ENCODE measurements around the gene KIAA0319L.
"Not testable (repeated sequence)": the region's sequence is repeated elsewhere in the genome, so short reads cannot be mapped to it uniquely, and the experiment has no call there.

The KIAA0319L gene

DNA sequence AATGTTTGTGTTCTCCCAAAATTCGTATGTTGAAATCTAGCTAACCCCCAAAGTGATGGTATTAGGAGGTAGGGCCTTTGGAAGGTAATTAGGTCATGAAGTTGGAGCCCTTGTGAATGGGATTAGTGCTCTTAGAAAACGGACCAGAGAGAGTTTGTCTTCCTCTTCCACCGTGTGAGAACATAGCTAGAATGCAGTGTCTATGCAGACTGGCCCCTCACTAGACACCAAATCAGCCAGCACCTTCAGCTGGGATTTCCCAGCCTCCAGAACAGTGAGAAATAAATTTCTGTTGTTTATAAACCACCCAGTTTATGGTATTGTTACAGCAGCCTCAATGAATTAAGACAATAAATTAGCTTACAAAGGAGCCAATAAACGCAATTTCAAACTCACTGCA, 58.0 kb downstream of the KIAA0319L start:
- DNase-seq (ENCODE audit: low read depth in 2 of 2, low spot score in 1 of 2) = no peak

DNA sequence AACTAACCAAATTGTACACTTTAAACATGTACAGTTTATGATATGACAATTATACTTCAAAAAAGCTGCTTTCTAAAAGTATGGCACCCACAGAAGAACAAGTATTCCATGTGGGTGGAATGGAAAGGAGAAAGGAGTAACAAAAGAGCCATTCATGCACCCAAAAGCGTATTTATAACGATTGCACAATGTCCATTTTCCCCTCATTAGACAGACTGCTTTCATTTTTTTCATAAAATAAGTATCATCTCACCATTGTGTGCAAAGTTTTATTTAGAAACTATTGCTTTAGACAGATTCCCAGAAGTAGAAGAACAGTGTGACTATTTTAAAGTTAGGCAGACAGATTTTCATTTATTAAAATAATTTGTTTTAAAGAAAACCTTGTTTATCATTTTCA, 59.6 kb downstream of the KIAA0319L start:
- no peak for DNase-seq (ENCODE audit: low read depth in 2 of 2, low spot score in 1 of 2)

DNA sequence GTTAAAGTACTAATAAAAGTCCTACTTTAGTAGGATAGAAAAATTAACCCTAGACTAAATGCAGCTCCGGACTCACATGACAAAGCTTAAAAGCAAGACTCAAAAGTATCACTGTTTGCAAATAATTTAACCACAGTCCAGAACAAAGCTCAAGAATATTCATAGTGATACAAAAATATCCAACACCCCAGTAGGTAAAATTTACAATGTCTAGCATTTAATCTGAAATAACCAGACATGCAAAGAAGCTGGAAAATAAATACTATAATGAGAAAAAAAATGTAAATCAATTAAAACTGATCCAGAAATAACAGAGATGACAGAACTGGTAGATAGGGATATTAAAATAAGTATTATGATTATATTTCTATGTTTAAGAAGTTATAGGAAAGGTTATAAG, 67.0 kb downstream of the KIAA0319L start:
- DNase-seq (ENCODE audit: low read depth in 2 of 2, low spot score in 1 of 2) = no peak

DNA sequence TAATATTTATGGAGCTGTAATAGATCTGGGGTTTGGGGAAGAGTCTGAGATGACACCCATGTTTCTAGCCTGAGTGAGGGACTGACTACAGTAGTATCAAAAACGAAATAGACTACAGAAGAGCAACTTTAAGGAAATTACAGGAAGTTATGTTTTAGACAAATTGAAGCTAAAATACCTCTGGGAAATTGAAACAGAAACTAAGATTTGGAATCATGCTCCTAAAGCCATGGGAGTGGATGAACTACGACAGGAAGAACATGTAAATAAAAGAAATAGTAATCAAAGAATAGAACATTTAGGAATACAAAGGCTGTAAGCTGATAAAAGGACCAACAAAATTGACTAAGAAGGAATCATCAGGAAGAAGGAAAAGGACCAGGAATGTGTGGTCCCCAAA, 68.9 kb downstream of the KIAA0319L start:
- DNase-seq (ENCODE audit: low read depth in 2 of 2, low spot score in 1 of 2) = no peak

DNA sequence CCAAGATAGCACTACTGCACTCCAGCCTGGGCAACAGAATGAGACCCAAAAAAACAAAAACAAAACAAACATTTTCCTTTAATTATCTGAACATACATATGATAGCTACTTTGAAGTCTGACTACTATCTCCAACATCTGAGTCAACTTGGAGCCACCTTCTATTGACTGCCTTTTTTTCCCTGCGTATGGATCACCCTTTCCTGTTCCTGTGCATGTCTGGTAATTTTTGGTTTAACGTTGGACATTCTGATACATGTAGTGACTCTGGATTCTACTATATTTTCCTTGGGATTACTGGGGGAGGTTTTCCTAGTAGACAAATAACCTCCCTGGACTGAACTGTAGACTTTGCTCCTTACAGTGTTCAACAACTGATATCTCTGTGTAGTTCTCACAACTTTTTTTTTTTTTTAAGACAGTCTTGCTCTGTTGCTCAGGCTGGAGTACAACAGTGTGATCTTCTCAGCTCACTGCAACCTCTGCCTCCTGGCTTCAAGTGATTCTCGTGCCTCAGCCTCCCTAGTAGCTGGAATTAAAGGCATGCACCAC, 70.3 kb downstream of the KIAA0319L start:
- no peak for DNase-seq (ENCODE audit: low read depth in 2 of 2, low spot score in 1 of 2)

DNA sequence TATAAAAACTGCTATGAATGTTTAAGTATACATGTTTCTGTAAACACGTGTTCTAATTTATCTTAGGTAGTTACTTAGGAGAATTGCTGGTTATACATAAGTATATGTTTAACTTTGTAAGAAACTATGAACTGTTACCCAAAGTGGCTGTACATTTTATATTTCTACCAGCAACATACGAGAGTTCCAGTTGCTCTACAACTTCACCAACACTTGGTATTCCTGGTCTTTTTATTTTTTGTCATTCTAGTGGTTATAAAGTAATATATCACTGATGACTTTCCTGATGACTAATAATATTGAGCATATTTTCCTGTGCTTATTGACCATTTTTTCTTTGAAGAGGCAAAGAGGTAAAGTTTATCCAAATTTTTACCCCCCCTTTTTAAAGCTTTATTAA, 76.0 kb downstream of the KIAA0319L start:
- DNase-seq (ENCODE audit: low read depth in 2 of 2, low spot score in 1 of 2) = no peak

DNA sequence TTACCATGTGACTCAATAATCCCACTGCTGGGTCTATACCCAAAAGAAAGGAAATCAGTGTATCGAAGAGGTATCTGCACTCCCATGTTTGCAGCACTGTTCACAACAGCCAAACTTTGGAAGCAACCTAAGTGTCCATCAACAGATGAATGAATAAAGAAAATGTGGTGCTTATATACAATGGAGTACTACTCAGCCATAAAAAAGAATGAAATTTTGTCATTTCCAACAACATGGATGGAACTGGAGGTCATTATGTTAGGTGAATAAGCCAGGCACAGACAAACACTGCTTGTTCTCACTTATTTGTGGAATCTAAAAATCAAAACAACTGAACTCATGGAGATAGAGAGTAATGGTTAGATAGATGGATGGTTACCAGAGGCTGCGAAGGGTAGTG, 79.3 kb downstream of the KIAA0319L start:
- no peak for DNase-seq (ENCODE audit: low read depth in 2 of 2, low spot score in 1 of 2)

DNA sequence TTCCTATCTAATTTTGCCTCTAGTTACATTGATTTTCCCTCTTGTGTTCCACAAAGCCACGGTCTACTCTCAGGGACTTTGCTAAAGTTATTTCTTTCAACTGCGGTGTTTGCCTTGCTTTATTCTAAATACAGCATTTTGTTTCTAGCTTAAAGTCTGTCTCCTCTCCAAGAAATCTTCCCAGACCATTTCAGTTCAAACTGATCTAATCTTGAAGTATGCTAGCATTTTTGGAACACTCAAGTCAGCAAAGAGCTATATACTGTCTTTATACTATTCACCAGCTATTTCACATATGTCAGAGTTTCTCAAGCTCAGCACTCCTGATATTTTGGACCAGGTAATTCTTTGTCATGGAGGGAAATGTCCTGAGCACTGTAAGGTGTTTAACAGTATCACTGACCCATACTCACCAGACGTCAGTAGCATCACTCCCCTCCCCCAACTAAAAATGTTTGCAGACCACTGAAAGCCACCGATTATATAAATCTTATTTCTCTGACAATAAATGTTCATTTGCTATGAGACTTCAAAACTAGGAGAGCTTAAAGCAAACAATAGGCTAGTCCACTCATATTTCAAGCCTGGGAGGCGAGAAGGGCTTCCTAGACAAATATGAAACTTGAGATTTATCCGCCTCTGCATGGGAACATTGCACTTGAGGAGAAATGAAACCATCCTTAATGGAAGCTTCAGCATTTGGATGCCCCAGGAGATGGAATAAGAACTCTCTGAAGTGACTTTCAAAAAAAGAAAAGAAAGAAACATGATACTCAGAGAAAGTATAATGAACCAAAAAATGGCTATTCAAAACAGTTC, 81.1 kb downstream of the KIAA0319L start:
- DNase-seq (ENCODE audit: low read depth in 2 of 2, low spot score in 1 of 2) = no peak

DNA sequence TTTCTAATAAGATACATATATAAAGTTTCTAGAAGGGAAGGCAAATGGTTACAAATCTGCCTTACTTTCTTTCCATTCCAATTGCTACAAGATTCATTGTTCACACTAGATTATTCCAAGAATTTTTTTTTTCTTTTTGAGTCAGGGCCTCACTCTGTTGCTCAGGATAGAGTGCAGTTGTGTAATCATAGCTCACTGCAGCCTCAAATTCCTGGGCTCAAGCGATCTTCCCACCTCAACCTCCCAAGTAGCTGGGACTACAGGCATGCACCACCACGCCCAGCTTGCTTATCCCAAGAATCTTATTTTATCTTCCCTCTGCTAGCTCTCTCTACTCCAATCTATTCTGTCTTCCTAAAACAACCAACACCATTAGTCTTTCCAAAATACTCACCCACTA, 81.8 kb downstream of the KIAA0319L start:
- no peak for DNase-seq (ENCODE audit: low read depth in 2 of 2, low spot score in 1 of 2)

DNA sequence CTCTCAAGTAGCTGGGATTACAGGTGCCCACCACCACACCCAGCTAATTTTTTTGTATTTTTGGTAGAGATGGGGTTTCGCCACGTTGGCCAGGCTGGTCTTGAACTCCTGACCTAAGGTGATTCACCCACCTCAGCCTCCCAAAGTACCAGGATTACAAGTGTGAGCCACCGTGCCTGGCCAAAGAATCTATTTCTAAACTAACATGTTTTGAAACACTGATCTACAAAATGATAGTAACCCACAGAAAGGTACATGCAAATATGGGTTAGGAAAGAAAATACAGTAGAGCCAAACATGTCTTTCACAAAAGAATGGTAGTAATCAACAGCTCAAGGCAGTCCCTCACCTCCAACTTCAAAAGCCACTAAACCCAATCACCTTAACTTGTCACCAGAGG, 84.0 kb downstream of the KIAA0319L start:
- not testable (repeated sequence) for DNase-seq (ENCODE audit: low read depth in 2 of 2, low spot score in 1 of 2)

DNA sequence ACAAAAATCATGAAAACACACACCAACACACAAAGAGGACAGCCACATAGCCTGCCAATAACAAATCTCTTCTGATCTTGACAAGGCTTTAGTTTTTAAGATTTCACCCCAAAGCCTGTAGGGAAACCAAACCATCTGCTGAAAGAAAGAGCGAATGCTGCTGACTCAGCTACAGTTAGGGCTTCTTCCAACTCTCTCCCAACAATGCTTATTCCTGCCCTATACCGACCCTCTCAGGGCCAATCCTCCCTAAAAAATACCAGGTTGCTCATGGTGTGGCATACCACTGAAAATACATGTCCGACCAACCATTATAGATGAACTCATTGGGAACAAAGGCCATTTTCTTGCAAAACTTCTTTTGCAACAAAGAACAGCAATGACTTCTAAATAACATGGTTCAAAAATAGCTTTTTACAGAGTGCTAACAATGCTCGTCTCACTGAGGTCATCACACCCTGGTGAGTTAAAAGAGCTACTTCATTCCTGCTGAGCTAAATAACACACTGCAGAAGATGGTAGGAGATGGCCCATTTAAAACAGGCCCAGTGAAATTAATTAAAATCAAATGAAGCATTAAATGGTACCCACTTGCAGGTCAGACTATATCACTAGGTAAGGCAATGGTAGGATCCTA, 86.1 kb downstream of the KIAA0319L start:
- DNase-seq (ENCODE audit: low read depth in 2 of 2, low spot score in 1 of 2) = no peak

DNA sequence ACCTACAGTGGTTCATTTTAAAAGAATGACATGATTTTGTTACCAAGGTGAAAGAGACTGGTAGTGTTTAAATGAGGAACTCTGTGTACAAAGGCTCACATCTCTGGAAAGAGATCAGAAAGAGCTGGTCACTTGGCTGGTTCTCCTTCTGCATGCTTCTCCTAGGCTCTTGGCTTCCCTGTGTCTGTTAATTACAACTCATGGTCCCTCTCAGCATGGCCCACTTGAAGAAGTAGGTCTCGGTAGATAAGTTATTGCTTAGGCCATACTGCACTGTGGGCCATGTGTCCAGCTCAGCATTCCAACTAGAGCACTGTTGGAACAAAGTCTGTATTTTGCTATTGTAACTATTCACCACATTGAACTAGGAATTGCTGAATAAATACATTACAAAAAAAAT, 91.1 kb downstream of the KIAA0319L start:
- no peak for DNase-seq (ENCODE audit: low read depth in 2 of 2, low spot score in 1 of 2)

DNA sequence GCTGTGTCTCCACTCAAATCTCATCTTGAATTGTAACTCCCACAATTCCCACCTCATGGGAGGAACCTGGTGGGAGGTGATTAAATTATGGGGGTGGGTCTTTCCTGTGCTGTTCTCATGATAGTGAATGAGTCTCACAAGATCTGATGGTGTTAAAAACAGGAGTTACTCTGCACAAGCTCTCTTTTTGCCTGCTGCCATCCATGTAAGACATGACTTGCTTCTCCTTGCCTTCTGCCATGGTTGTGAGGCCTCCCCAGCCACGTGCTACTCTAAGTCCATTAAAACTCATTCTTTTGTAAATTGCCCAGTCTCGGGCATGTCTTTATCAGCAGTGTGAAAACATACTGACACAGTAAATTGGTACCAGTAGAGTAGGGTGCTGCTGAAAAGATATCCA, 93.5 kb downstream of the KIAA0319L start:
- not testable (repeated sequence) for DNase-seq (ENCODE audit: low read depth in 2 of 2, low spot score in 1 of 2)

DNA sequence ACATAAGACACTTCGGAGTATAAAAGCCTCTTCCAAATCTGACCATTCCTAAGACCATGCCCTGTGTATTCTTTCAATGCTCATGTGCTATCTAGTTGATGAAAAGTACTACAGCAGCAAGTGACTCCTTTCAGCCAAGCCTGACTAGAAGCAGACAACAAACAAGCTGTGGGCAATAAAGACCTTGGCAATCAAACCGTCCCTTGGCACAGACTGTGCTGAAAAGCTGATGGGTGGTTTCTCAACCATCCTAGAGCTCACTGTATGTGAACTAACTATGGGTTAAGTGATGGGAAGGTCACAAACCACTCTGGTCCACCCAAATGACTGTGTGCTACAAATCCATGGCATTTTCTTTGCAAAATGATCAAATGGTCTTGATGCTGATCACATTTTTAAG, 94.0 kb downstream of the KIAA0319L start:
- no peak for DNase-seq (ENCODE audit: low read depth in 2 of 2, low spot score in 1 of 2)

DNA sequence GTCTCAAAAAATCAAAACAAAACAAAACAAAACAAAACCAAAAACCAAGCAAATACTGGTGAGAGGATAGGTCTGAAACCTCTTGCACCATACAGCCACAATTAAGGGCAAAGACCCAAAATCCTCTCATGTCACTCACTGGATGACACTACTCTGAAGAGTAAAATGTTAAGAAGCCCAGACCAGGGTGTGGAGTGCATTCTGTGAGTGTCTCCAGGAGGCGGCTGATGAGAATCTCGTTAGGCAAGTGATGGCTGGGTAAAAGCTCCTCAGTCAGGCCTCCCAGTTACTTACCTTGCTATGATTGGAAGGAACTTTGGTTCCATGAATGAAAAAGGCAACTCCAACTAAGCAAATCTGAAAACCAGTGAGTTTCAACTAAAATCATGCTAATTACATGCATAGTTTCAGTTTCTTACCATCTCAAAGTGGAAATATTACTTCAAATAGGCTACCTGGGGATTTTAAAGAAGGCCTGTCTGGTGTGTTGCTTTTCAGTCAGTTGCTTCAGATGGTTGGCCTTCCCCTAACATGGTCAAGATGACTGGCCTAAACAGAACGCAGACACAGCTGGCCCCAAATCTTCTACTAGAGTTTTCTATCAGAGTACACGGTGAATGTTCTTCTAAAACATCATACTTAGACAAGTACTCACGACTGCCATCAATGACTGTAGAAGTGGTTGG, 95.1 kb downstream of the KIAA0319L start:
- DNase-seq (ENCODE audit: low read depth in 2 of 2, low spot score in 1 of 2) = no peak

DNA sequence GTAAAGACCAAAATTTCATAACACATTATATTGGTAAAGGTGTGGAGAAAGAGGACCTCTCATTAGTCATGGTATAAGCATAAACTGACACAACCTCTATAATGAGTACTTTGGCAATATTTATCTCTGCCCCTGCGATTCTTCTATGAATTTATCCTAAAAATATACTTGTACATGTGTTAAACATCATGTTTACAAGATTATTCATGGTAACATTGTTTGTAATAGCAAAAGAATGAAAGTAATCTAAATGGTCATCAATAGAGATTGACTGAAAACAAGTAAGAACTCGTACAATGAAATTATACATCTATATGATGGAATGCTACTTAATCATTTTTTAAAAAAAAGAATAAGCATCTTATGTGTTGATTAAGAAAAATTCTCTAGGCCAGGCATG, 96.4 kb downstream of the KIAA0319L start:
- DNase-seq (ENCODE audit: low read depth in 2 of 2, low spot score in 1 of 2) = no peak

DNA sequence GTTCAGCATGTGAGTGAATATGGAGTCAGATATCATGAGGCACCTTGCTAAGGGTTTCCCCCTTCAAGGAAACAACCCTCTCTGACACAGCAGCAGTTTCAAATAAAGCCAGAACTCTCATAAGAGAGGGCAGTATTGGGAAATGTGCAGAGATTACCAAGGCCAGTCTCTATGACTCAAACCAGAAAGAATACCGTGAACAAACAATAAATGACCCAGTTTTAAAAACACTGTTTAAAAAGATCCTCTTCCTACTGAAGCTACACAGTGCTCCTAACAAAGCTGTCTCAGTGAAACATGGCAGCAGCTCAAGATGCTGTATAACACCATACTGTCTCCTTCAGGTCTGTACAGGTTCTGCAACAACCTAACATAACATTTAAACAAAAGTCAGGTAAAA, 102.6 kb downstream of the KIAA0319L start:
- DNase-seq (ENCODE audit: low read depth in 2 of 2, low spot score in 1 of 2) = no peak

DNA sequence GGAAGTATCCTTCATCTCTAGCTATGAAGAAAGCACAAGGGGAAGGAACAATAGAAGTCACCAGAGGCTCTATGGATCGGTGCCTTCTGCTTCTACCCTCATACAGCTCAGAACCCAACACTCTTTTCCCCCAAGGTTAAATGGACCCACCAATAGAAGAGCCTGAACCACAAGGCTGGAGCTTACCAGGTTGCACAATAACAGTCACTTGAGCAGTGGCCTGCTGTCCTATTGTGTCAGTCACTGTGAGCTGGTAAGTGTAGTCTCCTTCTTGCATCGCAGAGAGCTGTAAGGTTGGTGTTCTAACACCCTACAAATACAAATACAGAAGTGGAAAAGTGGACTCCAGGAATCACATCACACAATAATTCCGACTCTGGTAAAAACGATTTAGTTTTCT, 103.0 kb downstream of the KIAA0319L start:
- no peak for DNase-seq (ENCODE audit: low read depth in 2 of 2, low spot score in 1 of 2)

DNA sequence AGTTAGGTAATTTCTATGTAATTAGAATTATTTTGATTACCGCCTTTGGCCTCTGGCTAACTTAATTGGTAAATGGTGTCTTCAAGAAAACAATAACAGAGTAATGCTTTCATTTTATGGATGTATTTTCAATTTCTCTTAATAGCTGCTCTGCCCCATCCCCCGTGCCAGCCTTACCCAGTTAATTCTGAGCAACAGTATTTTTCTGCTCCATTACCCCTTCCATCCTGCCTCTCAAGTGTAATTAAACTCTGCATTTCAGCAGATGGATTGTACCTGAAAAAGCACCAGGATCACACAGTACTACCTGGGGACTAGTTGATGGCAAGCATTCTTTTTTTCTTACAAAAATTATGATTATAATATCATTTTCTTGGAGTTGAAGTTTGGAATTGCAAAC, 104.2 kb downstream of the KIAA0319L start:
- DNase-seq (ENCODE audit: low read depth in 2 of 2, low spot score in 1 of 2) = no peak

DNA sequence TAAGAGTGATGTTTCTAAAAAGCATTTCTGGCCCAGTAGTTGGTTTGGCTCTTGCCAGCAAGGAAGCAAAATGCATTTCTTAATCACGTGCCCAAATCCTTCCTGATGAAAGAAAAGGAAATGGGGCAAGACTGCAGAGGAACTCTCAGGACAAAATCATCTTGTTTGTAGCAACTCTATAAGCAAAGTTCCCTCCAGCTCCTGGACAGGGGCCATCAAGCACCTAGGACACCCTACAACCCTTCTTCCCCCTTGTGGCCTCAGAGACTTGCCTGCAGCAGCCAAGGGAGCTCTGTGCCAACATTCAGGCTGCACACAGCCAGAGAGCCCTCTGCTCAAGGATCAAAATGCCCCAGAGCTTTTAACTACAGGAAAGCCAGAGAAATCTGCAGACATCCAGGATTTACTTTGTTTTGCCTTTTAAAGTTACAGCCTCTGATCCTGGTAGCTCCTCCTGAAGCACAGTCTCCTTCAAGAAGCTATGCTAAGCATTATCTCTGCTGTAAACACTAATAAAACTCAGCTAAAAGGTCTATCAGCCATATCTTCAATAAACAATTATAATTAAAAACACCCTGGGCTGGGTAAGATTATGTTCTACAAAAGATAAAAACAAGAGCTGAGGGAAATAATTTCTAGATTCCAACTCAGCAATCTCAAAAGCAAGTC, 105.0 kb downstream of the KIAA0319L start:
- DNase-seq (ENCODE audit: low read depth in 2 of 2, low spot score in 1 of 2) = no peak

DNA sequence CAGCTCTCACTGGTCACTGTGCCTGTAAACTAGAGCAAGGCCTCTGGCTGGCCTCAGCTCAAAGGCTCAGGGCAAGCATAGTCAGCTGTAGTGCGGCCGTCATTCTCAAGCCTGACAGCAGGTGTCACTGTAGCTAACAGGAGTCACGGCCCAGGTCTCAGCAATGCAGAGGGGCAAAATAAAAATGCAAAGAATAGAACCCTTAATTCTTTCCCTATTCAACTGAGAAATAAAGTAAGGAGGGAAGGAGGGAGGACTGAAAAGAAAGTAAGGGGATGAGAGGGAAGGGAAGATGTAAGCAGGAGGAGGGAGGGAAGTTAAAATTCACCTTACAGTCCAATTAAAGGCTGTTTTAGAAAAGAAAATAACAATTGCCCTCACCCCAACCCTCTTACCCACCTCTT, 106.1 kb downstream of the KIAA0319L start:
- peak; percentile 43 to 62 for DNase-seq (ENCODE audit: low read depth in 2 of 2, low spot score in 1 of 2)

Data from stimulated activated CD8-positive, alpha-beta memory T cell treated with anti-CD3 and anti-CD28 coated beads, Interleukin-4, amount 100 ng/mL, for 1 hour (primary cell).